ENCODE results near the gene PTPRN2. TPM values are rescaled to one million over a fixed set of nuclear protein-coding genes. Genes with fewer than 3 reads are reported as not detected.

PTPRN2 gene
- total and polyA plus RNA-seq, 2 donors from 2014 or later = 4.8 to 6.2 TPM

GRCh38 chr7:158559356-158559755, 28.3 kb downstream of the PTPRN2 start:
- Histone ChIP-seq H3K4me1 (ENCODE audit: control insufficient read depth in 2 of 3, insufficient read depth in 2 of 3, low read depth in 1 of 3, low read length in 3 of 3) (no peaks in the 10 kb centered on the region), H3K27me3 (ENCODE audit: control insufficient read depth, insufficient read depth, low read length) (no peaks in the 10 kb centered on the region), H3K36me3 (ENCODE audit: control insufficient read depth in 2 of 3, insufficient read depth in 3 of 3, low read length in 3 of 3) (no peaks in the 10 kb centered on the region), H3K9ac (ENCODE audit: low read length in 3 of 3) (no peak overlapping the region), H3K4me3 (ENCODE audit: low read length in 3 of 3) (no peak overlapping the region), H3K9me3 (ENCODE audit: control insufficient read depth in 2 of 3, insufficient read depth in 1 of 3, low read length in 3 of 3) (no peaks in the 10 kb centered on the region), H3K27ac (ENCODE audit: low read depth in 2 of 2, low read length in 2 of 2) (no peak overlapping the region)
- FAIRE-seq (no peak), DNase-seq (no peak)
- intact Hi-C loops (cut with DNase I) = no loop called here
- TF ChIP-seq CTCF (IDR thresholded peaks at IDR 0.05; ENCODE audit: borderline replicate concordance, extremely low read depth, insufficient read depth) = no peak

- Histone ChIP-seq H3K36me3 (ENCODE audit: control insufficient read depth in 2 of 3, insufficient read depth in 3 of 3, low read length in 3 of 3) (no peaks in the 10 kb centered on the region), H3K4me1 (ENCODE audit: control insufficient read depth in 2 of 3, insufficient read depth in 2 of 3, low read depth in 1 of 3, low read length in 3 of 3) (no peaks in the 10 kb centered on the region), H3K4me3 (ENCODE audit: low read length in 3 of 3) (no peak overlapping the region), H3K9ac (ENCODE audit: low read length in 3 of 3) (no peak overlapping the region), H3K27ac (ENCODE audit: low read depth in 2 of 2, low read length in 2 of 2) (no peak overlapping the region), H3K27me3 (ENCODE audit: control insufficient read depth, insufficient read depth, low read length) (no peaks in the 10 kb centered on the region), H3K9me3 (ENCODE audit: control insufficient read depth in 2 of 3, insufficient read depth in 1 of 3, low read length in 3 of 3) (no peaks in the 10 kb centered on the region)
- intact Hi-C loops (cut with DNase I) = no loop called here
- DNase-seq (no peak), FAIRE-seq (no peak)
- no peak for TF ChIP-seq CTCF (IDR thresholded peaks at IDR 0.05; ENCODE audit: borderline replicate concordance, extremely low read depth, insufficient read depth)
Measured at GRCh38 chr7:158558816-158559215, 28.8 kb downstream of the PTPRN2 start.

GRCh38 chr7:158557441-158557755, 30.2 kb downstream of the PTPRN2 start:
- DNase-seq = no peak
- no peak for TF ChIP-seq CTCF (IDR thresholded peaks at IDR 0.05; ENCODE audit: borderline replicate concordance, extremely low read depth, insufficient read depth)
- Histone ChIP-seq H3K4me3 (ENCODE audit: low read length in 3 of 3) (no peak overlapping the region), H3K9me3 (ENCODE audit: control insufficient read depth in 2 of 3, insufficient read depth in 1 of 3, low read length in 3 of 3) (no peaks in the 10 kb centered on the region), H3K36me3 (ENCODE audit: control insufficient read depth in 2 of 3, insufficient read depth in 3 of 3, low read length in 3 of 3) (no peaks in the 10 kb centered on the region), H3K4me1 (ENCODE audit: control insufficient read depth in 2 of 3, insufficient read depth in 2 of 3, low read depth in 1 of 3, low read length in 3 of 3) (no peaks in the 10 kb centered on the region), H3K27me3 (ENCODE audit: control insufficient read depth, insufficient read depth, low read length) (no peaks in the 10 kb centered on the region), H3K9ac (ENCODE audit: low read length in 3 of 3) (no peak overlapping the region), H3K27ac (ENCODE audit: low read depth in 2 of 2, low read length in 2 of 2) (no peak overlapping the region)
- intact Hi-C loops (cut with DNase I) = no loop called here
- no peak for FAIRE-seq

- intact Hi-C loops (cut with DNase I) = no loop called here
- no peak for TF ChIP-seq CTCF (IDR thresholded peaks at IDR 0.05; ENCODE audit: borderline replicate concordance, extremely low read depth, insufficient read depth)
Measured at GRCh38 chr7:158556721-158557440, 30.7 kb downstream of the PTPRN2 start.

More at GRCh38 chr7:158556721-158557440, 30.7 kb downstream of the PTPRN2 start:
- H3K27me3 ChIP-seq (ENCODE audit: control insufficient read depth, insufficient read depth, low read length) = no peaks in the 10 kb centered on the region
- H3K9ac ChIP-seq (ENCODE audit: low read length in 3 of 3) = no peak overlapping the region
- H3K4me1 ChIP-seq (ENCODE audit: control insufficient read depth in 2 of 3, insufficient read depth in 2 of 3, low read depth in 1 of 3, low read length in 3 of 3) = no peaks in the 10 kb centered on the region
- FAIRE-seq (no peak), DNase-seq (no peak)
- H3K27ac ChIP-seq (ENCODE audit: low read depth in 2 of 2, low read length in 2 of 2) = no peak overlapping the region
- no peak overlapping the region for H3K4me3 ChIP-seq (ENCODE audit: low read length in 3 of 3)
- no peaks in the 10 kb centered on the region for H3K36me3 ChIP-seq (ENCODE audit: control insufficient read depth in 2 of 3, insufficient read depth in 3 of 3, low read length in 3 of 3)
- H3K9me3 ChIP-seq (ENCODE audit: control insufficient read depth in 2 of 3, insufficient read depth in 1 of 3, low read length in 3 of 3) = no peaks in the 10 kb centered on the region

Data from kidney (tissue), 14 donors.